Endothelial cell of umbilical vein (primary cell): ENCODE results near the gene RGS8. TPM values are rescaled to one million over a fixed set of nuclear protein-coding genes. Genes with fewer than 3 reads are reported as not detected.

ENCODE experiments used
- BruUV-seq: library from RNA; stranded (reverse); fragments of 400-500 nt; replicated peaks from 2 replicates; lab custom pipeline; 2021; lab: Mats Ljungman, UMichigan
- CTCF ChIA-PET: fragments of 300-600, 350-600 bp; sonication (Branson Sonifier 250); formaldehyde crosslinking; loops from one replicate; lab custom pipeline; 2021; ENCODE audit warnings: antibody characterized with exemption, inconsistent platforms; lab: Charles Lee
- POLR2A ChIA-PET: fragments of 300-600, 350-600 bp; sonication (Branson Sonifier 250); formaldehyde crosslinking; loops from one replicate; lab custom pipeline; 2021; ENCODE audit warnings: antibody characterized with exemption, inconsistent platforms; lab: Charles Lee
- DNase-seq: peaks from one replicate; pipeline ENCODE4 v3.0.0-alpha.2; 2011; ENCODE audit warnings: low read depth, low spot score
- FAIRE-seq: peaks from 2 replicates; lab custom pipeline; 2011; peaks lifted over from hg19 to GRCh38; lab: Jason Lieb, UNC
- H2AFZ ChIP-seq: 2 replicates; pipeline ENCODE4 v1.6.0; 2012; ENCODE audit warnings: low read depth, low read length, control low read depth, inconsistent platforms
- H3K27ac ChIP-seq: 2 replicates; pipeline ENCODE4 v1.5.1; 2011; ENCODE audit warnings: low read depth, mild to moderate bottlenecking, control low read depth, low read length, moderate library complexity; ENCODE audit not compliant: insufficient read depth
- H3K27me3 ChIP-seq, 2 experiments: 2 replicates each; pipeline versions ENCODE4 v1.6.0 to v1.6.1; 2011; ENCODE audit warnings: low read length in 2 of 2, mixed read lengths in 1 of 2; ENCODE audit not compliant: control insufficient read depth in 2 of 2, insufficient read depth in 2 of 2
- H3K36me3 ChIP-seq, 2 experiments: 2 replicates in 1 of 2; 3 replicates in 1 of 2; pipeline ENCODE4 v1.5.1; 2011; ENCODE audit warnings: low read length in 2 of 2, mild to moderate bottlenecking in 1 of 2, moderate library complexity in 1 of 2; ENCODE audit not compliant: control insufficient read depth in 2 of 2, insufficient read depth in 2 of 2; ENCODE audit errors: extremely low read depth in 1 of 2
- H3K4me1 ChIP-seq: 3 replicates; pipeline ENCODE4 v1.5.1; 2011; ENCODE audit warnings: mild to moderate bottlenecking, low read length; ENCODE audit not compliant: control insufficient read depth, insufficient read depth; ENCODE audit errors: extremely low read depth
- H3K4me2 ChIP-seq: 2 replicates; pipeline ENCODE4 v1.6.1; 2011; ENCODE audit warnings: low read length, control low read depth, mixed read lengths; ENCODE audit not compliant: insufficient read depth
- H3K4me3 ChIP-seq, 3 experiments: fragments of 200-600 bp in 1 of 3; sonication (generic), shearing (Covaris generic) in 1 of 3; replicated peaks in 1 of 3; 2 replicates each; pipeline ENCODE4 v1.5.1; 2011 to 2016; ENCODE audit warnings: control low read depth in 3 of 3, low read length in 3 of 3, mild to moderate bottlenecking in 2 of 3, inconsistent platforms in 1 of 3, low read depth in 1 of 3, moderate library complexity in 1 of 3; ENCODE audit not compliant: insufficient read depth in 1 of 3
- H3K79me2 ChIP-seq: 2 replicates; pipeline ENCODE4 v1.6.0; 2012; ENCODE audit warnings: low read length, inconsistent platforms; ENCODE audit not compliant: control insufficient read depth, insufficient read depth
- H3K9ac ChIP-seq: replicated peaks from 2 replicates; pipeline ENCODE3; 2011; ENCODE audit warnings: low read length, control low read depth; ENCODE audit not compliant: insufficient read depth; ENCODE audit errors: extremely low read depth
- H3K9me1 ChIP-seq: replicated peaks from 3 replicates; pipeline ENCODE4 v1.6.0; 2011; ENCODE audit warnings: mild to moderate bottlenecking, low read length; ENCODE audit not compliant: control insufficient read depth, insufficient read depth; ENCODE audit errors: extremely low read depth
- H3K9me3 ChIP-seq: replicated peaks from 2 replicates; pipeline ENCODE4 v1.5.1; 2012; ENCODE audit warnings: low read length, inconsistent platforms; ENCODE audit not compliant: control insufficient read depth, insufficient read depth
- H4K20me1 ChIP-seq: replicated peaks from 2 replicates; pipeline ENCODE3; 2011; ENCODE audit warnings: mild to moderate bottlenecking, low read length; ENCODE audit not compliant: control insufficient read depth, insufficient read depth; ENCODE audit errors: extremely low read depth
- CTCF ChIP-seq, 2 donors: IDR thresholded peaks; 1 replicate in 1 of 2; 2 replicates in 1 of 2; pipeline ENCODE4 v1.5.1; 2011; ENCODE audit warnings: low read length in 2 of 2, mild to moderate bottlenecking in 2 of 2, moderate library complexity in 2 of 2, control low read depth in 1 of 2, inconsistent platforms in 1 of 2, low read depth in 1 of 2; ENCODE audit not compliant: insufficient read depth in 1 of 2; ENCODE audit errors: extremely low read depth in 1 of 2
- EZH2 ChIP-seq: IDR thresholded peaks from 2 replicates; pipeline ENCODE4 v1.6.1; 2012; ENCODE audit warnings: borderline replicate concordance, low read depth, mild to moderate bottlenecking, moderate library complexity, low read length, inconsistent platforms; ENCODE audit not compliant: severe bottlenecking
- FOS ChIP-seq: IDR thresholded peaks from 2 replicates; pipeline ENCODE4 v1.6.1; 2011; ENCODE audit warnings: mild to moderate bottlenecking, low read length, moderate library complexity, borderline replicate concordance; ENCODE audit not compliant: insufficient read depth
- JUN ChIP-seq: IDR thresholded peaks from 2 replicates; pipeline ENCODE4 v1.6.1; 2011; ENCODE audit warnings: borderline replicate concordance, low read depth; ENCODE audit not compliant: insufficient read length, insufficient read depth
- MAX ChIP-seq: IDR thresholded peaks from 2 replicates; pipeline ENCODE4 v1.6.1; 2011; ENCODE audit not compliant: insufficient read depth, insufficient read length
- MYC ChIP-seq: IDR thresholded peaks from one replicate; pipeline ENCODE4 v1.6.1; 2011; ENCODE audit warnings: mild to moderate bottlenecking, low read depth, low read length
- POLR2A ChIP-seq: IDR thresholded peaks from 2 replicates; pipeline ENCODE4 v1.6.1; 2012; ENCODE audit warnings: low read depth, mild to moderate bottlenecking, control low read depth, low read length
- POLR2AphosphoS5 ChIP-seq: IDR thresholded peaks from 2 replicates; pipeline ENCODE4 v1.6.1; 2012; ENCODE audit warnings: low read depth, mild to moderate bottlenecking, control low read depth, low read length, moderate library complexity; ENCODE audit not compliant: insufficient read depth
- dilution Hi-C: fragments of 300-500 bp; cut with MboI; formaldehyde crosslinking; loops from one replicate; pipeline ENCODE4 v1.15.0; 2019; ENCODE audit warnings: low sequenced_read_pairs; ENCODE audit not compliant: extremely low pct_ligation_motif_present
- intact Hi-C: fragments of 100-400 bp; cut with micrococcal nuclease; formaldehyde crosslinking; loops from one replicate; pipeline ENCODE4 v1.10.0; 2022
- polyA plus RNA-seq, 4 experiments: library from polyadenylated mRNA; depleted of rRNA in 3 of 4; stranded (reverse) in 3 of 4; unstranded in 1 of 4; fragments of >200 nt; gene quantifications; 2 replicates each; pipeline versions ENCODE4 v1.2.1 to v1.2.3, GENCODE V29; 2011 to 2012; ENCODE audit warnings: missing spikeins in 1 of 4
- total RNA-seq: library from RNA; stranded (reverse); gene quantifications from 2 replicates; pipeline ENCODE4 v1.2.3, GENCODE V29; 2021

RGS8 gene
- total and polyA plus RNA-seq, 2 donors (not counting 3 experiments of a cell fraction or from before 2014, with no cell fraction given), result not detected

- DNase-seq (no peak), FAIRE-seq (no peak)
- no peak overlapping the region for H3K4me3 ChIP-seq
- POLR2A ChIA-PET, result no interaction called here
- TF ChIP-seq JUN (no peak), EZH2 (no peak)
- H3K9me1 ChIP-seq, result no peaks in the 10 kb centered on the region
- dilution Hi-C loops, result no loop called here
- no peak overlapping the region for H3K9ac ChIP-seq
- H3K36me3 ChIP-seq, result no peaks in the 10 kb centered on the region
- no peak overlapping the region for H2AFZ ChIP-seq
- intact Hi-C loops, result no loop called here
- H3K79me2 ChIP-seq, result no peaks in the 10 kb centered on the region
- no peaks in the 10 kb centered on the region for H3K9me3 ChIP-seq
- BruUV-seq, result no TSS peak
- no peak overlapping the region for H3K27ac ChIP-seq
- CTCF ChIA-PET, result no interaction called here
- no peak overlapping the region for H3K4me2 ChIP-seq
- peaks cover 6 to 7% of the 10 kb centered on the region in 2 experiments for H3K27me3 ChIP-seq
- H4K20me1 ChIP-seq, result no peaks in the 10 kb centered on the region
- H3K4me1 ChIP-seq, result no peaks in the 10 kb centered on the region
Observed at GRCh38 chr1:182704677-182705076, 20.3 kb upstream of the RGS8 start.

- CTCF ChIA-PET, result no interaction called here
- Histone ChIP-seq H3K9me1 (no peaks in the 10 kb centered on the region), H3K4me1 (no peaks in the 10 kb centered on the region), H3K4me3 (no peak overlapping the region), H3K9me3 (no peaks in the 10 kb centered on the region), H4K20me1 (no peaks in the 10 kb centered on the region), H3K4me2 (no peak overlapping the region), H3K79me2 (no peaks in the 10 kb centered on the region), H3K9ac (no peak overlapping the region), H2AFZ (no peak overlapping the region), H3K27ac (no peak overlapping the region), H3K27me3 (peaks cover 9 to 10% of the 10 kb centered on the region in 2 experiments), H3K36me3 (no peaks in the 10 kb centered on the region)
- BruUV-seq, result no TSS peak
- intact Hi-C loops (no loop called here), dilution Hi-C loops (no loop called here)
- DNase-seq (no peak), FAIRE-seq (no peak)
- TF ChIP-seq POLR2AphosphoS5 (no peak), POLR2A (no peak), MYC (no peak), FOS (no peak), JUN (no peak), CTCF (IDR thresholded peaks at IDR 0.05; ENCODE audit: extremely low read depth in 1 of 2, insufficient read depth in 1 of 2, low read depth in 1 of 2, low read length in 2 of 2) (no peak), EZH2 (no peak), MAX (no peak)
- POLR2A ChIA-PET, result no interaction called here
Observed at GRCh38 chr1:182703539-182703938, 19.2 kb upstream of the RGS8 start.
